Right kidney (tissue), 1 donor: ENCODE measurements around the gene KCNT1.

Source experiments
- DNase-seq: peaks from one replicate; pipeline ENCODE4 v3.0.0-alpha.2; 2016

The KCNT1 gene

DNA sequence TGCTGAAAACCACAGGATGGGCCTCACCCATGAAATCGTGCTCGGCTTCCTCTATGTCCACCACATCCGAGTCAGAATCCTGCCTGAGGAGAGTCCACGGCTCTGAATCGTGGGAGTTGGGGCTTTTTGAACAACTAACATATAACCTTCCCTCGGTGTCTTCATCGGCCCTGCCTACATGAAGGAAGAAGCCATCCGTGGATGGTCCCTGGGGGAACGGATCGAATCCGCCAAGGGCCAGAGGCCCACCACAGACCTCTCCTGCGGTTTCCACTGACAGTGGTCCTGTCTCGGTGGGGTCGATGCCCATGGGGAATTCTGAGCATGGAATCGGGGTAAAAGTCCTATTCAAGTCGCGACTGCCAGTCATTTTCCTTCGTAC lies 120.4 kb downstream of the KCNT1 start:
- no peak for DNase-seq

DNA sequence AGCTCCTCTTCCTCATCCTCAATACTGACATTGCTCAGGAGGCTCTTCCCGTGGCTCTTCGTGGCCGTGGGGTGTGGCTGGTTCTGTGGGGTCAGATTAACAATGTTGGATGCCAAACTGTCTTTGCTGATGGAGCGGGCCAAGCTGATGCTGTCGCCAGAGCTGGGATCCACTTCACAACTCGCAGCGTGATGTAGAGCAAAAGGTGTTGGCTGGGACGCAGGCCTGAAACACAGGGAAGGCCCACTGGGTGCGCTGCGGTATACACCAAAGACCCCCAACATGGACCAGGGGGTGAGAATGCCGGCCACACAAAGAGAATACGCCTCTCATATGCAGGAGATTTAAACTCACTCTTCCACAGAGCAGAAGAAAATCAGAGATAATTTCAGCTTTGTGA lies 121.1 kb downstream of the KCNT1 start:
- no peak for DNase-seq

DNA sequence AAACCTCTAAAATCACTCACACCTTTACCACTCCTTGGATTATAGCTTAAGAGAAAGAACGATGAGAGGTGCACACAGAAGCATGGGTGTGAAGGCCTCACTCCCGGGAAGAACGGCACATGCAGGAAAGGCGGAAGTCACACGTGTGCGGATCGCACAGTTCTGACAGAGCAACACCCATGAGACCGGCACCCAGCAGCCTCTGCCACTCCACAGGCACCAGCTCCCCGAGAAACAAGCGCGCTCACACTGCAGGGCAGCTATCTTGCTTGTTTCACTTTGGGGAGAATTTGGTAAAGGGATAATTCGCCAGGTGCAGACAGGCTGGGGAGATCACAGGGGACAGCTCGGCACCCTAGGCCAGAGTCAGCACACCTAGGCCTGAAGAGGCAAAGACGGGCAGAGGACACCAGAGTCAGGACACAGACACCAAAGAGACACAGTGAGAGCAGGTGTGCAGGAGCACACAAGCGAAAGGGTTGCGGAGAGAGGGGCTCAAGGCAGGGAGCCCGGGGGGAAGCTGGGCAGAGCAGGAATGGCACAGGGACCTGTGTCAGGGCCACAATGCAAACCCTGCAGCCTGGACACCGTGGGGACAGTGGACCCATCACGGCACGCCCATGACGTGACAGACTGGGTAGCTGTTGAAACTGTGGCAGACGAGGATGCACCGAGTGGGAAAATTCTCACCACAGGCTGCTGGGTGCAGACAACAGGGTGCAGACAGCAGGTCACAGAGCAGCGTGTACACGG lies 123.6 kb downstream of the KCNT1 start:
- DNase-seq, result no peak

DNA sequence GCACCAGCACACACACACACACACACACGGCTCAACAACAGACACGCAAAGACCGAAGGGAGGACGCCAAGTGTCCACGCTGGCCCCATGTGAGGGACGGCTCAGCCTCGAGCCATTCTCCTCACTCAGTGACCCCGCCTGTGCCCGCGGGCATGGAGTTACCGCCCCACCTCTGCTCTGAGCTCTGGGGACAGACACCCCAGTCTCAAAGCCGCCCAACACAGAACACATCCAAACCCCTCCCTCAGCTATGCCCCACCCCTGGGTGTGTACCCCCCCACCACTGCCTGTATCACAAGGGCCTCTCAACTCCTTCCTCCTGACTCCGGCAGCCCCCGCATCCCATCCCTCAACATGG lies 124.2 kb downstream of the KCNT1 start:
- no peak for DNase-seq

DNA sequence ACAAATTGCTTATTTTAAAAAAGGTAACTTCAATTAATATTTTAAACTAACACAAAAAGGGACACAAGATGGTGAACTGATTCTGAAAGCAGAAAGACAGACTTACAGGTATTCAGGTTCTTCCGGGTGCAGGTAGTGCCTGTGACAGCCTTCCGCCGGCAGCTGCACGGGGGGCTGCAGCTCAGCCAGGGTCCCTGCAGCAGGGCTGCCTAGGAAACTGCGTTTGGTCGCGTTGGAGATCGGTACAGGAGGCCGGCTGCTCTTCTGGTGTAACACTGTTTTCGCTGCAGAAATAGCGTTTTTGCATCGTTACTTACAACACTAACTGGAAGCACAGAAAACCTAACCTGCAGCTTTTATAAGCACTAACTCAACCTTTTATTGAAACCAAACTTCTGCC lies 125.3 kb downstream of the KCNT1 start:
- no peak for DNase-seq

DNA sequence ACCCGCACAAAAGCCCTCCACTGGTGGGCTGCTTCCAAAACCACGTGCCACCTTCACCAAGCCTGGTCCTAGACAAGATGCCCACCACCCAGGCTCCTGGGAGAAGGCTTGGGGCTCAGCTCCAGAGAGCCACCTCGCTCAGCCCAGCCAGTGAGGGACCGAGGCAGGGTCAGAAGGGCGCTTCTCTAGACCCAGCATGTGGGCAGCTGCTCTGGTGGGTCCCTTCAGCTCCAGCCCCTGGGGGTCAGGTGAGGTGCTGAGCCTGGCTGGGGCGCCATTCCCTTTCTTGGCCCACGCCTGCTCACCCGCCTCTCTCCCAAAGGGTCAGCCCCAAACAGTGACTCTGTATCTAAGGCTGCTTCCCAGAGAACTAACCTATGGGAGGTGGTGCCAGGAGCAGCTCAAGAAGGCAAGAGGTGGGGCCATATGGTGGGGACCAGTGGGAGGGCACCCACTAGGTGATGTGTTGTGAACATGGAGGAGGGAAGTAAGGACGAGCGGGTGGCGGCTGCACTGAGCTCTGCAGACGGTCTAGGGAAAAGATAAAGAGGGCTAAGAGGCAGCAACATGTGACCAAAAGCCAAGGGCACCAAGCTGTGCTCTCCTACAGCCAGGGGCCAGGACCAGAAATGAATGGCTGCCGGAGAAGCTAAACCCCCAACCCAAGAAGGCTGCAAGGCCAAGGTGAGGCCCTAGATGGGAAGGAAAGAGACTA lies 126.0 kb downstream of the KCNT1 start:
- no peak for DNase-seq

DNA sequence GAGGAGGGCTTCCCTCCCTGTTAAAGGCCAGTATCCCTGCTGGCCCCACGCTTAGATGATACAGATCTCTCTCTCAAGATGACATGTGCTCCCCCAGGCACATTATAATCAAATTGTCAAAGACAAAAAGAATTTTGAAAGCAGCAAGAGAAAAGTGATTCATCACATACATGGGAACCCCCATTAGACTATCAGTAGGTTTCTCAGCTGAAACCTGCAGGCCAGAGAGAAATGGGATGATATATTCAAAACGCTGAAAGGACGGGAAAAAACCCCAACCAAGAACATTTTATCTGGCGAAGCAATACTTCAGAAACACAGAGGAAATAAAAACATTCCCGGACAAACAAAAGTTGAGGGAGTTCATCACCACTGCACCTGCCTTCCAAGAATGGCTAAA lies 126.7 kb downstream of the KCNT1 start:
- DNase-seq, result no peak

DNA sequence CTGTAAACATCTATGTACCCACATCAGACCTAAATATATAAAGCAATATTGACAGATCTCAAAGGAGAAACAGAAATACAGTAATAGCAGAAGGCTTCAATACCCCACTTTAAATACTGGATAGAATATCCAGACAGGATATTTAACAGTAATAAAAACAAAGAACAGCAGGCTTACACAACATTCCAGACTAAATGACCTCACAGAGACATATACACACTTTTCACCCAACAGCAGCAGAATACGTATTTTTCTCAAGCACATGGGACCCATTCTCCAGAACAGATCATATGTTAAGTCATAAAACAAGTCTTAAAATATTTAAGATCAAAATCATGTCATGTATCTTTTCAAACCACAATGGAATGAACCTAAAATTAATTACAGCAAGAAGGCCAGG lies 128.5 kb downstream of the KCNT1 start:
- DNase-seq, result no peak

DNA sequence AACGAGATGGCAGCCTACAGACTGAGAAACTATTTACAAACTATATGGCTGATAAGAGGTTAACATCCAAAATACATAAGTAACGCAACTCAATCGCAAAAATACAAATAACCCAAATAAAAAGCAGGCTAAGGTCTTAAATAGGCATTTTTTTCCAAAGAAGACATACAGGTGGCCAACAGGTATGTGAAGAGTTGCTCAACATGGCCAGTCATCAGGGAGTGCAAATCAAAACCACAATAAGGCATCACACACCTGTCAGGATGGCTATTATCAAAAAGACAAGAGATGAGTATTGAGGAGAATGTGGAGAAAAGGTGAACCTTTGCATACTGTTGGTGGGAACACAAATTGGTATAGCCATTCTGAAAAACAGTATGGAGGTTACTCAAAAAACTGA lies 131.9 kb downstream of the KCNT1 start:
- DNase-seq, result no peak

DNA sequence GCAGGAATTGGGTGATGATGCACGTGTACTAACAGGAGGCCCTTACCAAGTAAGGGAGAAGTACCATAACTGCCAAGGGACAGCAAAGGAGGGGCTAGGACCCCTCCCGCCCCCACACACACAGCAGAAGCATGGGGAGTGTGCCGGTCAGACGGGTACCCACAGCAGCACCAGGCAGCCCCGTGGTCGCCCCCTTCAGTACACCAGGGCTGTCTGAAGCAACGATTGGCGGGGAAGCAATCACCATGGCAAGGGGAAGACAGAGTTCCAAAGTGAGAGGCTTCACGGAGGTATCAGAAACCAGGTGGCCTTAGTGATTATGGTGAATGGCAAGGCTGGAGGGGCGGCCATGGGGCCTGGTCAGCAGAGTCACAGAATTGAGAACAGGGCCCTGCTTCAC lies 133.1 kb downstream of the KCNT1 start:
- no peak for DNase-seq

DNA sequence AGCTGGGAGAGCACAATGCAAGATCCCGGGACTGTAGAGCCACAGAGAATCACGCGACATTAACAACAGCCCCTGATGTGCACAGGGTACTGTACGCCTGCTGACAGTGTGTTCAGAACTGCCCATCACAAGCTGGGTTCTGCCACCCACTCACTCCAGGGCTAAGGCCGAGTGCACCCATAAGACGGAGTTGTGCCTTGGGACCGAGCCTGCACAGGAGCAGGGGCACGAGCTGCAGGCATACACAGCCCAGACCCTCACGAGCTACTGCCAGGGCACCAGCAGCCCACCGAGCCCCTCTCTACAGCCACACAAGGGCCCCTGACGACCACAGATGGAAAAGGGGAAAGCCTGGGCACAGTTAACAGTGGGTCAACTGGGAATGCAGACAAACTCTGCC lies 137.5 kb downstream of the KCNT1 start:
- no peak for DNase-seq

DNA sequence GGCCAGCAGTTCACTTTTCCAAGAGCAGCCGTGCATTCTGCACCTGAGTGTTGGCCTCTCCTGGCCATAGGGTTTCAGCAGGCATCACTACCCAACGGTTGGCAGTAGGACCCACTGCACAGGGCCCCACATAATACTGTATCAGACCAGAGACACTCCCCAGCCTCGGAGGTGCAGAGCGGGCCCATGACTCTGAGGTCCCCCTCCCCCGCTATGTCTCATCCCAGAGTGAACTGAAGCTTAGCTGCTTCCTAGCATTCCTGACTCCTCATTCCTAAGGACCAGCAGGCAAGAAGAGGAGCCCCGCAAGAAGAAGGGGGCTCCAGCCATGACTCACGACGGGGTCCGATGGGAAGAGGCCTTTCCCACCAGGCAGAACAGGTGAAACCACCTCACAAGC lies 138.1 kb downstream of the KCNT1 start:
- DNase-seq, result no peak

DNA sequence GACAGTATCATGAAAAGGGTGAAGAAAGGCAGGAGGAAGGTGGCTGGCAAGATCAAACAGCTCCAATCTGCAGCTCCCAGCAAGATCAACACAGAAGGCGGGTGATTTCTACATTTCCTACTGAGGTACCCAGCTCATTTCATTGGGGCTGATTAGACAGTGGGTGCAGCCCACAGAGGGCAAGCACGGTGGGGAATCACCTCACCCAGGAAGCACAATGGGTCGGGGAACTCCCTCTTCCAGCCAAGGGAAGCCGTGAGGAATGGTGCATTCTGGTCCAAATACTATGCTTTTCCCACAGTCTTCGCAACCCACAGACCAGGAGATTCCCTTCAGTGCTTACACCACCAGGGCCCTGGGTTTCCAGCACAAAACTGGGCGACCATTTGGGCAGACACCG lies 138.6 kb downstream of the KCNT1 start:
- no peak for DNase-seq
